Stimulated activated CD8-positive, alpha-beta memory T cell treated with anti-CD3 and anti-CD28 coated beads, Interleukin-7, amount 100 ng/mL, for 24 hours (primary cell): ENCODE data around the gene TMEM250.
"Not testable (repeated sequence)": the region's sequence is repeated elsewhere in the genome, so short reads cannot be mapped to it uniquely, and the experiment has no call there.

Source experiments
- DNase-seq: peaks from one replicate; pipeline ENCODE4 v3.0.0-alpha.2; 2020; ENCODE audit warnings: low read depth

Gene TMEM250

GRCh38 chr9:136110082-136111061 lies 8.3 kb downstream of the TMEM250 start:
- no peak for DNase-seq

- DNase-seq, result peak; percentile 79
These were observed 9.2 kb downstream of the TMEM250 start for GRCh38 chr9:136109351-136110081.

GRCh38 chr9:136108648-136109266 lies 9.9 kb downstream of the TMEM250 start:
- DNase-seq, result no peak

GRCh38 chr9:136107953-136108647 lies 10.6 kb downstream of the TMEM250 start:
- DNase-seq, result no peak

- no peak for DNase-seq
These were observed 11.3 kb downstream of the TMEM250 start for GRCh38 chr9:136107155-136107952.

GRCh38 chr9:136105398-136106135 lies 13.1 kb downstream of the TMEM250 start:
- DNase-seq, result no peak

- no peak for DNase-seq
These were observed 13.8 kb downstream of the TMEM250 start for GRCh38 chr9:136104916-136105315.

GRCh38 chr9:136104488-136104800 lies 14.2 kb downstream of the TMEM250 start:
- no peak for DNase-seq

GRCh38 chr9:136103651-136104487 lies 14.8 kb downstream of the TMEM250 start:
- no peak for DNase-seq

GRCh38 chr9:136101615-136102074 lies 17.0 kb downstream of the TMEM250 start:
- not testable (repeated sequence) for DNase-seq

- DNase-seq, result no peak
These were observed 17.7 kb downstream of the TMEM250 start for GRCh38 chr9:136100700-136101614.

GRCh38 chr9:136099542-136099941 lies 19.1 kb downstream of the TMEM250 start:
- DNase-seq, result no peak

GRCh38 chr9:136098844-136099243 lies 19.8 kb downstream of the TMEM250 start:
- no peak for DNase-seq

- no peak for DNase-seq
These were observed 20.5 kb downstream of the TMEM250 start for GRCh38 chr9:136098210-136098609.

GRCh38 chr9:136096505-136097001 lies 22.1 kb downstream of the TMEM250 start:
- DNase-seq, result no peak

GRCh38 chr9:136095070-136096058 lies 23.3 kb downstream of the TMEM250 start, which contains the start of gene NACC2:
NACC2 (minus strand) TSS chr9:136095289; CDS start chr9:136050521, 44,768 bp downstream.
- DNase-seq, result no peak
